HepG2 (cell line): ENCODE measurements around the gene IGF2.

Experiments
- E2F5 ChIP-seq: sonication (generic); formaldehyde crosslinking; conservative IDR thresholded peaks from 2 replicates; pipeline ENCODE4 v1.4.0; 2020; ENCODE audit warnings: missing genetic modification reagents
- EZH2 ChIP-seq: conservative IDR thresholded peaks from 2 replicates; pipeline ENCODE4 v1.6.1; 2012; ENCODE audit warnings: mild to moderate bottlenecking, low read depth, low read length, moderate library complexity
- FOXJ3 ChIP-seq: sonication (generic); formaldehyde crosslinking; IDR thresholded peaks from 2 replicates; pipeline ENCODE4 v1.4.0; 2020; ENCODE audit warnings: missing genetic modification reagents, mild to moderate bottlenecking, borderline replicate concordance
- HDAC6 ChIP-seq: fragments of 200-600 bp; sonication (generic); IDR thresholded peaks from 2 replicates; pipeline ENCODE4 v1.7.0; 2017; ENCODE audit warnings: mild to moderate bottlenecking, antibody characterized with exemption, low read length, low read depth
- MXI1 ChIP-seq: IDR thresholded peaks from 3 replicates; pipeline ENCODE4 v1.6.1; 2012; ENCODE audit warnings: low read depth, low read length, inconsistent platforms, borderline replicate concordance
- RBM22 ChIP-seq: fragments of 200-400 bp; formaldehyde crosslinking; optimal IDR thresholded peaks from 2 replicates; pipeline ENCODE3; 2017; ENCODE audit warnings: mild to moderate bottlenecking, low read length, moderate library complexity
- ZBTB44 ChIP-seq: sonication (generic); formaldehyde crosslinking; IDR thresholded peaks from 2 replicates; pipeline ENCODE4 v1.4.0; 2020; ENCODE audit warnings: missing genetic modification reagents
- ZNF143 ChIP-seq: sonication (generic); formaldehyde crosslinking; IDR thresholded peaks from 2 replicates; pipeline ENCODE4 v1.4.0; 2020; ENCODE audit warnings: missing genetic modification reagents
- ZNF274 ChIP-seq: sonication (generic); formaldehyde crosslinking; IDR thresholded peaks from 2 replicates; pipeline ENCODE4 v1.5.1; 2020; ENCODE audit warnings: mild to moderate bottlenecking, missing genetic modification reagents

- TF ChIP-seq ZBTB44 (CRISPR knock-in tag): no peak
- no peak for TF ChIP-seq MXI1
- TF ChIP-seq FOXJ3 (CRISPR knock-in tag): no peak
- TF ChIP-seq ZNF274: no peak
- no peak for TF ChIP-seq HDAC6
- TF ChIP-seq ZNF143 (CRISPR knock-in tag): no peak
- no peak for TF ChIP-seq E2F5 (CRISPR knock-in tag)
- TF ChIP-seq RBM22: no peak
- no peak for TF ChIP-seq EZH2
These were observed 24.9 kb upstream of the IGF2 start for GRCh38 chr11:2164081-2164480.
